GM18873 (cell line): Measurements from ENCODE around the gene PPP1R12C.

Experiments
- ATAC-seq: cut with Tn5 transposase; IDR thresholded peaks from one replicate; pipeline ENCODE4 v1.9.1; 2021; ENCODE audit warnings: mild to moderate bottlenecking, moderate library complexity, moderate number of reproducible peaks; ENCODE audit not compliant: unreplicated experiment, low FRiP score

Gene PPP1R12C

DNA sequence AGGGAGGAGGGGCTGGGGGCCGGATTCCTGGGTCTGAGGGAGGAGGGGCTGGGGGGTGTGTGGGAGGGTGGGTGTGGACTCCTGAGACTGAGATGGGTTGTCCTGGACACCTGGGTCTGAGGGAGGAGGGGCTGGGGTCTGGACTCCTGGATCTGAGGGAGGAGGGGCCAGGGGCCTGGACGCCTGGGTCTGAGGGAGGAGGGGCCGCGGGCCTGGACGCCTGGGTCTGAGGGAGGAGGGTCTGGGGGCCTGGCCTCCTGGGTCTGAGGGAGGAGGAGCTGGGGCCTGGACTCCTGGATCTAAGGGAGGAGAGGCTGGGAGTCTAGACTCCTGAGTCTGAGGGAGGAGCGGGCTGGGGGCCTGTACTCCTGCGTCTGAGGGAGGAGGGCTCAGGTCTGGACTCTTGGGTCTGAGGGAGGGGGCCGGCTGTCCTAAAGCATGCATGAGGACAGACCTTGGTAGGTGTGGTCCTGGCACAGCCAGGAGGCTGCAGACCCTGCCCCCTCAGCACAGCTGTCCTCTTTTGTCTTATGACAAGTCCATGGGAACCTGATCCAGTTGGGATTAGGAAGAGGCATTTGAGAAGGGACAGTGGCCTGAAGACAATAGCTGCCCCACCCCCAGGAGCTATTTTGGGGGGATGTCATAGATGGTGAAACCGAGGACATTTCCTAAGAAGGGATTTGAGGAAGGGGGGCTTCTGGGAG is 30.3 kb upstream of the PPP1R12C start:
- ATAC-seq = no peak

DNA sequence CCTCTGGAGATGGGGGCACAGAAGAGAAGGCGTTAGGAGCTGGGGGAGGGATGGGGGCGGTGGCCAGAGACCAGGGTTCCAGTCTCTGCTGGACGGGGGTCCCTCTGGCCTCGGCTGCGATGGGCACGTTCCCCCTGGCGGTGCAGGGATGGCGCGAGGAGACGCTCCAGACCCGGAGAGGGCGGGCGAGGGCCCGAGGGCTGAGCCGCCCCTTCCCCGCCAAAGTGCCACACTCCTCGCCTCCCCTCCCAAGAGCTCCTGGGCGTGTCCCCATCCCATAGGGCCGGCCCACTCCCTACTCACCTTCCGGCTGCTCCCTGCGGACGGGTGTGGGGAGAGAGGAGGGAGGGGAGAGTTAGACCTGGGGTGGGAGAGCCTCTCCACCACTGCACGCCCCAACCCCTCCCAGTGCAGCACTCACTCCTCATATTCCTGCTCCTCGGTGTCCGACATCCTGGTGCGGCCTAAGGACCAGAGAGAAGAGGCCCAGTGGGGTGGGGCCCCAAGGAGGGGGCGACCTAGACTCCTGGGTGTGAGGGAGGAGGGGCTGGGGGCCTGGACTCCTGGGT is 29.4 kb upstream of the PPP1R12C start:
- ATAC-seq = no peak

DNA sequence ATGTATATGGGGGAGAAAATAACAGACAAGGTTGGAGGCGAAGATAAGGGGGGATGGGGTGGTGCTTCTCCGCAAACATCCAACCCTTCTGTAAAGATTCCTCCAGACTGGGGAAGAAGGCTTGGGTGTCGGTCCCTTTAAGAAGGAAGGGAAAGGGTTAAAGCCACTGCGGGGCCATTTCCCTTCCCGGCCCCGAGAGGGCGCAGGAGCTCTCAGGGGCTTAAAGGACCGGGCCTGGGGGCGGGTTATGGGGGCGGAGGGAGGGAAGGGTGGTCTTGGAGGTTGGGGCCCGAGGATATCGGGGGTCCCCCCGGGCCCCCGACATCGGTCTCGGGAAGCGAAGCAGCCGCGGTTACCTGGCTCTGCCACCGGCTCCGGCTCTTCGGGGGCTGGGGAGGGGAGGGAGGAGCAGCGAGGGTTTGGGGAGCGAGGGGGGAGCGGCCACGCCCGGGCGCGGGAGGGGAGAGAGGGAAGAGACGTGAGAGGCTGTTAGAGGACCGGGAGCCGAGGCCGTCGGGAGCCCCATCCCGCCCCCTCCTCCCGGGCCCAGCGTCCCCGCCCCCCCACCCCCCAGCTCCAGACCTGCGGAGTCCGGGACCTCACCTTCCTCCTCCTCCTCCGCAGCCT is 28.8 kb upstream of the PPP1R12C start:
- no peak for ATAC-seq

DNA sequence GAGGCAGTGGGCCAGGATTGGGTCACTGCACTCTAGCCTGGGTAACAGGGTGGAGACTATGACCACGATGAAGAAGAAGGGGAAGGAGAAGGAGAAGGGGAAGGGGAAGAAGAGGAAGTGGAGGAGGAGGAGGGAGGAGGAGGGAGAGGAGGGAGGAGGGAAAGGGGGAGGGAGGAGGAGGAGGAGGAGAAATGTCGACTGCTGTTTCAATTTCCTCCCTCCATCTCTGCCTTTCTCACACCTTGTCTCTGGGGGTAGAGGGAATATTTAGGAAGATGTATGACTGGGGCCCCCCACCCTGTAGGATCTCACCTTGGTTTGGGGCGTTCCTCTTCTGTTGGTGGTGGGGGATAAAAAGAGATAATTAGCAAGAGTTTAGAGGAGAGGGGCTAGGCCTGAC is 27.8 kb upstream of the PPP1R12C start:
- ATAC-seq = no peak

DNA sequence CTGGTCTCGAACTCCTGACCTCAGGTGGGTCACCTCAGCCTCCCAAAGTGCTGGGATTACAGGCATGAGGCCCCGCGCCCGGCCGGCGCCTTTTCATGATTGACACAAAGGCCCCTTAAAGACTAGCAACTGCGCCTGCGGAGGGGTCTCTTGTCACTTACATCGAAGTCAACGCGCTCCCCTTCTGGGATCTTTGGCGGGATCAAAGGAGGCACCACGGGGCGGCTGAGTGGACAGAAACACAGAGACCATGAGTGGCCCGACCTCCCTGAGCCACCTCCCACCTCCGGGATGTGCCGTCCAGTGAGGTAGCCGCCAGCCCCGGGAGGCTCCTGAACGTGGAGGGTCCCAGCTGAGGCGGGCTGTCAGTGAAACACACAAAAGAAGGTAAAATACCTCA is 24.3 kb upstream of the PPP1R12C start:
- ATAC-seq = no peak

DNA sequence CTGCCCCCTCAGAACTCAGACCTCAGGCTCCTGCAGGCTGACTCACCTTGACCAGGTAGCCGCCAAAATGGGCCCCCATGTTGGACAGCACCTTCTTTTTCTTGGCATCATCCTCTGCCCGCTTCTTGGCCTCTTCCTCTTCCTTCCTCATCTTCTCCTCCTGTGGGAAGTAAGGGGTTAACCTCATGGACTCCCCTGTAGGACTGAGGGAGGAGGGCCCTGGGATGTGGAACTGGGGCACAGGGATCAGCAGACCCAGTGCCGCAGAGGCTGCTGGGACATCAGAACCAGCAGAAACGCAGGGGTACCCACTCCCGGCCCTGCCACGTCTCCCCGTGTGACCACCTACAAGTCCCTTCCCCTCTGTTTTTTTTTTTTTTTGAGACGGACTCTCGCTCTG is 20.5 kb upstream of the PPP1R12C start:
- no peak for ATAC-seq

DNA sequence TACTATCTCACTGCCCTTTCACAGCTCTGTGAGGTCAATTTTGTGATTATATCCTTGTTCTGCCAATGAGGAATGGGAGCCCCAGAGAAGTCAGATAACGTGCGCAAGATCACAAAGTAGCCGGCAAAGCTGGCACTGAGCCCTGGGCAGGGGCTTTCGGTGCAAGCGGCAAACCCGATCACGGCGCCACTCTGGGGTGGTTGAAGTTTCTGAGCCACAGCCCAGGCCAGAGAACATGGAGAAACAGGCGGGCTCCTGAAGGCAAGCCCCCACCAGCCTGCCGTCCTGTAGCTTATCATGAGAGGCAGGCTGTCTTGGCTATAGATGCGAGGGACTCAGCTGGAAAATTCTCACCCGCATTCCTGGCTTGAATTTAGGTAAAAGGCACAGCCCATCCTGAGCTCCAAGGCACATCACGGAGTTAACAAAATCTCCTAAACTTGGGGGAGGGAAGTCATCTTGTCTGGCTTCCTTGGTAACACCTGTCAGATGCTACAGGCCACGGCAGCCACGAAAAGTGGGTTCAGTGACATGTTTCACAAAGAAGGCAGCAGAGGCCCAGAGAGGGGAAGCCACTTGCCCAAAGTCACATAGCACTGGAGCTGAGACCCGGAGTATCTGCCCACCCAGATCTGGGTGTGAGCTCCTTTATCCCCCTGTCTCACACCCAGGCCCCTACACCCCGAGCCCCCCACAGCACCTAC is 19.1 kb upstream of the PPP1R12C start:
- ATAC-seq = no peak

DNA sequence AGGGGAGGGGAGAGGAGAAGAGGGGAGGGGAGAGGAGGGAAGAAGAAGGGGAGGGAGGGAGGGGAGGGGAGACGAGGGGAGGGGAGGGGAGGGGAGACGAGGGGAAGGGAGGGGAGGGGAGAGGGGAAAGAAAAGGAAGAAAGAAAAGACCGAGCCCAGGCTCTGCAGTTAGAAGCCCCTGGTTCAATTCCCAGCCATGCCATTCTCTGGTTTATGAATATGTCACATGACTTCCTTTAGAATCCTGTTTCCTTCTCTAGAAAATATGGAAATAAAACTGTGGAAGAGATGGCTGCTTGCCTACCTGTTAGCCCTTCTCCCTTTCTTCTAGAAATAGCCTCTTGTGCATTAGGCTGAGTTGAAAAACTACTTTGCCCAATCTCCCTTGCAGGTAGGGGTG is 17.3 kb upstream of the PPP1R12C start:
- ATAC-seq = no peak

DNA sequence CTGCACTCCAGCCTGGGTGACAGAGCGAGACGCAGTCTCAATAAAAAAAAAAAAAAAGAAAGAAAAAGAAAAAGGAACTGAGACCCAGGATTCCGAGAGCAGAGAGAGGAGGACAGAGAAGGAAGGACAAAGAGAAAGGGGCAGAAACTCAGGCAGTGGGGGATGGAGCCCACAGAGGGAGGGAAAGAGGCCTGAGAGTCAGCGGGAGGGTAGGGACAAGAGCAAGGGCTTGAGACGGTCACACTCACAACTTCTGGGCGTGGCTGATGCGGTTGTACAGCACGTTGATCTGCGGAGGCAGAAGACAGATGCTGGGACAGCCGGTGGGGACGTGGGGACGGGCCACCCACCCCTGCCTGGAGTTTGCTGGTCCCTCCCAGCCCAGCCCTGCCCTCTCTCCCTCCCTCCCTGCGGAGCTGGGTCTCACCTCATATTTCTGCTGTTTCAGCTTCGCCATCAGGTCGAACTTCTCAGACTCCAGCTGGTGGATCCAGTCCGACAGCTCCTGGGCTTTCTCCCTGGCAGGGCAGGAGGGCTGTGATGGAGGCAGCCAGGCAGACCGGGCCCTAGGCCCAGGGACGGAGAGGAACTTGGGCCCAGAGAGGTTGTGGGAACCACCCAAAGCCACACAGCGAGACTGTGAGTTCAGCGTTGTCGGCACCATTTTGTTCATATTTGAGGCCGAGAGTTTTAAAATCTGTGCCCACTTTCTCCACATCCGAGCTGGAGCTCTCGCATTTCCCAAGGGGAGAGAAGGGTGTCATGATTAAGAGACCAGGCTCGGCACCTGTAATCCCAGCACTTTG is 16.4 kb upstream of the PPP1R12C start:
- no peak for ATAC-seq

DNA sequence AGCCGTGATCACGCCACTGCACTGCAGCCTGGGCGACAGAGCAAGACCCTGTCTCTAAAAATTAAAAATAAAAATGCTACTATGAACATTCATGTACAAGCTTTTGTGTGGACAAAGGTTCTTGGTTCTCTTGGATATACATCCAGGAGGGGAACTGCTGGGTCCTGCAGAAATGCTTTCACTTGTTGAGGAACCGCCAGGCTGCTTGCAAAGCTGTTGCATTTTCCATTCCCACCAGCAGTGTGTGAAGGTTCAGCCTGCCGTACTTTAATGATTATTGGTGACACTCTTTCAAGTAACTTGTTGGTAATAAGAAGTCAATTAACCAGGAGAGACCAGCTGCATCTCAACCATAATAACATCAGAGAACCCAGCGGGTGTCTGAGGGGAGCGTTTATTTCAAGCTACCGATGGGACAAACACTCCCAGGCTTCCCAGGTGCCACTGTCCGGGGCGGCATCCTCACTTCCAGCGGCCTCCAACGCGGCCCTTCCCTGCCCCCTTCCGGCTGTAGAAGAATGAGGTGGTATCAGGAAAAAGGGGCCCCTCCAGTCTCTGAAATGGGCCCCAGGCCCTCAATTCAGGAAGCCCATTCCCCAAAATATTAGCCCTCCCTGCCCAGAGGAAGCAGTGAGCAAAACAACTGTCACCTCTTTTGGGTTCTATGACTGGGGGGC is 15.2 kb upstream of the PPP1R12C start:
- ATAC-seq = no peak

DNA sequence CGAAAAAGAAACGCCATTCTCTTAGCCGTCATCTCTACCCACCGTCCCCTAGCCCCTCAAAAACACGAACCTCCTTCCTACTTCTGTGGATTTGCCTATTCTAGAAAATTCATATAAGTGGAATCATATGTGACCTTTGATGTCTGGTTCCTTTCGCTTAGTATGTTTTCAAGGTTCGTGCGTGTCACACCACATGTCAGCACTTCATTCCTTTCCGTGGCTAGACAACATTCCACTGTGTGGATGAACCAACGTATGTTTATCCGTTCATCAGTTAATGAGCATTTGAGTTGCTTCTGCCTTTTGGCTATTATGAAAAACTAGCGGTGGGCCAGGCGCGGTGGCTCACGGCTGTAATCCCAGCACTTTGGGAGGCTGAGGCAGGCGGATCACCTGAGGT is 14.0 kb upstream of the PPP1R12C start:
- no peak for ATAC-seq

DNA sequence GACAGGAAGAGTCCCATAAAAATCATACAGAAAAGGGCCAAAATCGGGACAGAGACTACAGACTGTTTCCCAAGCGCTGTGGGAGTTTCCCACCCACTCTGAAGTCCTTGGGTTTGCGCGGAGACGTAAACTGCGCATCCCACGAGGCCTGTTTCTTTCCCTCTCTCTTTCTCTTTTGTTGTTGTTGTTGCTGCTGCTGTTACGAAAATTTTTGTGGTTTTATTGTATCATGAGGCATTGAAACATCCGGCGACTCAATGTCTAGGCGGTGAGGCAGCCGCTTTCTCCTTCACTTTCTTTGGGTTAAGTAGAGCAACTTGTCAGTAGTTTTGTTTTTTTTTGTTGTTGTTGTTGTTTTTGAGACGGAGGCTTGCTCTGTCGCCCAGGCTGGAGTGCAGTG is 1.6 kb upstream of the PPP1R12C start:
- ATAC-seq = no peak

DNA sequence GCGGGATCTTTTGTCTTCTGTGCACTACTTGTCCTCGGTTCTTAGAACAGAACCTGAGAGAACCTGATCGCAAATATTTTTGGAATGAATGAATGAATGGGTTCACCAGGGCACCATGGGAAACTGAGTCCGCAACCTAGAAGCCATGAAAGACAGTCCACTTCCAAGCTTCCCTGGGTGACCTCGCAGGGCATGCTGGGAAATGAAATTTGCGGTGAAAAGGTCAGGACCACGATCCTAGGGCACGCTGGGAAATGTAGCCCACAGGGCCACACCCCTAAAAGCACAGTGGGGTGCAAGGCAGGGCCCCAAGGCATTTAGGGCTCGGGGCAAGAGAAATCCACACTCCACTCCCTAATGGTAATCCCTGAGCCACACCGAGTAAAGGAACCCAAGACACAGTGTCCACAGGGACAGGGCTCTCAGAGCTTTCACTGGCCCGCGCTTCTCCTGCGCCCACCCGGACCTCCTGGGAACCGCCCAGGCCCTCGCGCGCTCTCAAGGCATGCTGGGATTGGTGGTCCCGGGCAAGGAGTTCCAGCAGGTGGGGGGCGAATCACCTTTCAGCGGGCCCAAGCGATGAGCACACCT is 1.1 kb upstream of the PPP1R12C start:
- no peak for ATAC-seq

DNA sequence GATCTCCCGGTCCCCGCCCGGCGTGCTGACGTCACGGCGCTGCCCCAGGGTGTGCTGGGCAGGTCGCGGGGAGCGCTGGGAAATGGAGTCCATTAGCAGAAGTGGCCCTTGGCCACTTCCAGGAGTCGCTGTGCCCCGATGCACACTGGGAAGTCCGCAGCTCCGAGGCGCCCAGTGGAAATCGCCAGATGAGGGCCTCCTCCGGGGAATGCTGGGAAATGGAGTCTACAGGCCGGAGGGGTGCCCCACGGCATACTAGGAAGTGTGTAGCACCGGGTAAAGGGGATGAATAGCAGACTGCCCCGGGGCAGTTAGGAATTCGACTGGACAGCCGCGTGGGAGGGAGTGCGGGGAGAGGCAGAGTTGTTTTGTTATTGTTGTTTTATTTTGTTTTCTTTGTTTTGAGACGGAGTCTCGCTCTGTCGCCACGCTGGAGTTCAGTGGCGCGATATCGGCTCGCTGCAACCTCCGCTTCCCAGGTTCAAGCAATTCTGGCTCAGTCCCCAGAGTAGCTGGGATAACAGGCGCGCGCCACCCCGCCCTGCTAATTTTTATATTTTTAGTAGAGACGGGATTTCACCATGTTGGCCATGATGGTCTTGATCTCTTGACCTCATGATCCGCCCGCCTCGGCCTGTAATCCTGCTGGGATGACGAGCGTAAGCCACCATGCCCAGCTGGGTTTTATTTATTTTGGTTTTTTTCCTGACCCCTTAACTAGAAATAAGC is 390 bp upstream of the PPP1R12C start:
- ATAC-seq = peak; percentile 81

DNA sequence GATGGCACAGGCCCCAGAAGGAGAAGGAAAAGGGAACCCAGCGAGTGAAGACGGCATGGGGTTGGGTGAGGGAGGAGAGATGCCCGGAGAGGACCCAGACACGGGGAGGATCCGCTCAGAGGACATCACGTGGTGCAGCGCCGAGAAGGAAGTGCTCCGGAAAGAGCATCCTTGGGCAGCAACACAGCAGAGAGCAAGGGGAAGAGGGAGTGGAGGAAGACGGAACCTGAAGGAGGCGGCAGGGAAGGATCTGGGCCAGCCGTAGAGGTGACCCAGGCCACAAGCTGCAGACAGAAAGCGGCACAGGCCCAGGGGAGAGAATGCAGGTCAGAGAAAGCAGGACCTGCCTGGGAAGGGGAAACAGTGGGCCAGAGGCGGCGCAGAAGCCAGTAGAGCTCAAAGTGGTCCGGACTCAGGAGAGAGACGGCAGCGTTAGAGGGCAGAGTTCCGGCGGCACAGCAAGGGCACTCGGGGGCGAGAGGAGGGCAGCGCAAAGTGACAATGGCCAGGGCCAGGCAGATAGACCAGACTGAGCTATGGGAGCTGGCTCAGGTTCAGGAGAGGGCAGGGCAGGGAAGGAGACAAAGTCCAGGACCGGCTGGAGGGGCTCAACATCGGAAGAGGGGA is 1.1 kb downstream of the PPP1R12C start:
- ATAC-seq = no peak

DNA sequence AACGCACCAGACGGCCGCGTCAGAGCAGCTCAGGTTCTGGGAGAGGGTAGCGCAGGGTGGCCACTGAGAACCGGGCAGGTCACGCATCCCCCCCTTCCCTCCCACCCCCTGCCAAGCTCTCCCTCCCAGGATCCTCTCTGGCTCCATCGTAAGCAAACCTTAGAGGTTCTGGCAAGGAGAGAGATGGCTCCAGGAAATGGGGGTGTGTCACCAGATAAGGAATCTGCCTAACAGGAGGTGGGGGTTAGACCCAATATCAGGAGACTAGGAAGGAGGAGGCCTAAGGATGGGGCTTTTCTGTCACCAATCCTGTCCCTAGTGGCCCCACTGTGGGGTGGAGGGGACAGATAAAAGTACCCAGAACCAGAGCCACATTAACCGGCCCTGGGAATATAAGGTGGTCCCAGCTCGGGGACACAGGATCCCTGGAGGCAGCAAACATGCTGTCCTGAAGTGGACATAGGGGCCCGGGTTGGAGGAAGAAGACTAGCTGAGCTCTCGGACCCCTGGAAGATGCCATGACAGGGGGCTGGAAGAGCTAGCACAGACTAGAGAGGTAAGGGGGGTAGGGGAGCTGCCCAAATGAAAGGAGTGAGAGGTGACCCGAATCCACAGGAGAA is 1.9 kb downstream of the PPP1R12C start:
- no peak for ATAC-seq

DNA sequence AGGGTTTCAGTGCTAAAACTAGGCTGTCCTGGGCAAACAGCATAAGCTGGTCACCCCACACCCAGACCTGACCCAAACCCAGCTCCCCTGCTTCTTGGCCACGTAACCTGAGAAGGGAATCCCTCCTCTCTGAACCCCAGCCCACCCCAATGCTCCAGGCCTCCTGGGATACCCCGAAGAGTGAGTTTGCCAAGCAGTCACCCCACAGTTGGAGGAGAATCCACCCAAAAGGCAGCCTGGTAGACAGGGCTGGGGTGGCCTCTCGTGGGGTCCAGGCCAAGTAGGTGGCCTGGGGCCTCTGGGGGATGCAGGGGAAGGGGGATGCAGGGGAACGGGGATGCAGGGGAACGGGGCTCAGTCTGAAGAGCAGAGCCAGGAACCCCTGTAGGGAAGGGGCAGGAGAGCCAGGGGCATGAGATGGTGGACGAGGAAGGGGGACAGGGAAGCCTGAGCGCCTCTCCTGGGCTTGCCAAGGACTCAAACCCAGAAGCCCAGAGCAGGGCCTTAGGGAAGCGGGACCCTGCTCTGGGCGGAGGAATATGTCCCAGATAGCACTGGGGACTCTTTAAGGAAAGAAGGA is 2.8 kb downstream of the PPP1R12C start:
- ATAC-seq = no peak

DNA sequence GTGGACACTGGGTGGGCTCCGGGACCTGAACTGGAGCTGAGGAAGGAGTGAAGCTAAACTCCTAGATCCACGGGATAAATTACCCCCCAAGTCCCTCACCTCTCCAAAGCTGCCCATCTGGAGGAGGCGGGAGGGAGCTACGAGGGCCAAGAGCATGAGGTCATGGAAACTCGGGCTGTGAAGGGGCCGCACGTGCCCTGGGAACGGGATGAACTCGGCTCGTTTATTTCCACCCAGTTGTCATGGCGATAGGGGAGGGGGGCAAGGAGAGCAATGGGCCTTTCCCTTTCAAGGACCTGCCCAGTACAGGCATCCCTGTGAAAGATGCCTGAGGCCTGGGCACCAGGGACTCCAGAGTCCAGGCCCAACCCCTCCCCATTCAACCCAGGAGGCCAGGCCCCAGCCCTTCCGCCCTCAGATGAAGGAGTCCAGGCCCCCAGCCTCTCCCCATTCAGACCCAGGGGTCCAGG is 3.8 kb downstream of the PPP1R12C start:
- no peak for ATAC-seq
